SU-DHL-6 (cell line): ENCODE measurements around the gene ABCA5.

Experiments
- H2AFZ ChIP-seq: fragments of 200-600 bp; sonication (generic); 2 replicates; pipeline ENCODE4 v1.6.1; 2014; ENCODE audit warnings: low read depth, mild to moderate bottlenecking, moderate library complexity, mixed read lengths, antibody characterized with exemption, low read length; ENCODE audit not compliant: severe bottlenecking
- H3F3A ChIP-seq: fragments of 200-600 bp; shearing (Covaris generic); 2 replicates; pipeline ENCODE4 v1.6.0; 2016; ENCODE audit warnings: antibody characterized with exemption, mild to moderate bottlenecking; ENCODE audit not compliant: insufficient read depth
- H3K27ac ChIP-seq: fragments of 200-600 bp; sonication (generic); 2 replicates; pipeline ENCODE4 v1.5.1; 2016; ENCODE audit warnings: low read depth, mild to moderate bottlenecking, low read length, moderate library complexity, mixed read lengths
- H3K27me3 ChIP-seq: fragments of 200-600 bp; sonication (generic), shearing (Covaris generic); 2 replicates; pipeline ENCODE4 v1.6.0; 2014; ENCODE audit warnings: mild to moderate bottlenecking, low read length
- H3K36me3 ChIP-seq: fragments of 200-600 bp; sonication (generic); 2 replicates; pipeline ENCODE4 v1.6.1; 2014; ENCODE audit warnings: mild to moderate bottlenecking, low read length, mixed read lengths
- H3K4me2 ChIP-seq: fragments of 300-600, 200-600 bp; shearing (Covaris generic), sonication (generic); 2 replicates; pipeline ENCODE4 v1.6.0; 2014; ENCODE audit warnings: low read length, low read depth, mild to moderate bottlenecking; ENCODE audit not compliant: poor library complexity, severe bottlenecking
- H3K4me3 ChIP-seq: fragments of 200-600 bp; sonication (generic); 2 replicates; pipeline ENCODE4 v1.5.1; 2014; ENCODE audit warnings: antibody characterized with exemption, low read length, mild to moderate bottlenecking, mixed read lengths; ENCODE audit not compliant: insufficient read depth, poor library complexity, severe bottlenecking
- H3K79me2 ChIP-seq: fragments of 200-600 bp; sonication (generic); 2 replicates; pipeline ENCODE4 v1.6.1; 2014; ENCODE audit warnings: mild to moderate bottlenecking, low read length, moderate library complexity; ENCODE audit not compliant: insufficient read depth
- H3K9ac ChIP-seq: fragments of 200-600 bp; sonication (generic); 2 replicates; pipeline ENCODE4 v1.7.0; 2014; ENCODE audit warnings: mild to moderate bottlenecking, low read length
- H3K9me2 ChIP-seq: fragments of 200-600 bp; sonication (generic); replicated peaks from 2 replicates; pipeline ENCODE4 v1.6.1; 2014; ENCODE audit warnings: low read length; ENCODE audit not compliant: insufficient read depth
- H3K9me3 ChIP-seq: fragments of 200-600 bp; sonication (generic); 2 replicates; pipeline ENCODE4 v1.6.1; 2014; ENCODE audit warnings: low read length, mixed read lengths; ENCODE audit not compliant: insufficient read depth
- H4K20me1 ChIP-seq: fragments of 200-600 bp; sonication (generic); 2 replicates; pipeline ENCODE4 v1.6.1; 2014; ENCODE audit warnings: low read depth, mild to moderate bottlenecking, antibody characterized with exemption, low read length, moderate library complexity, mixed read lengths
- CTCF ChIP-seq: fragments of 200-600 bp; sonication (generic); IDR thresholded peaks from one replicate; pipeline ENCODE4 v1.5.1; 2017; ENCODE audit warnings: antibody characterized with exemption, mild to moderate bottlenecking, low read length, moderate library complexity; ENCODE audit not compliant: insufficient read depth, poor library complexity, severe bottlenecking
- EZH2phosphoT487 ChIP-seq: fragments of 200-600 bp; sonication (generic), shearing (Covaris generic); conservative IDR thresholded peaks from 2 replicates; pipeline ENCODE4 v1.6.1; 2018; ENCODE audit warnings: mild to moderate bottlenecking, antibody characterized with exemption, low read length, moderate library complexity, mixed read lengths

ABCA5 gene

DNA sequence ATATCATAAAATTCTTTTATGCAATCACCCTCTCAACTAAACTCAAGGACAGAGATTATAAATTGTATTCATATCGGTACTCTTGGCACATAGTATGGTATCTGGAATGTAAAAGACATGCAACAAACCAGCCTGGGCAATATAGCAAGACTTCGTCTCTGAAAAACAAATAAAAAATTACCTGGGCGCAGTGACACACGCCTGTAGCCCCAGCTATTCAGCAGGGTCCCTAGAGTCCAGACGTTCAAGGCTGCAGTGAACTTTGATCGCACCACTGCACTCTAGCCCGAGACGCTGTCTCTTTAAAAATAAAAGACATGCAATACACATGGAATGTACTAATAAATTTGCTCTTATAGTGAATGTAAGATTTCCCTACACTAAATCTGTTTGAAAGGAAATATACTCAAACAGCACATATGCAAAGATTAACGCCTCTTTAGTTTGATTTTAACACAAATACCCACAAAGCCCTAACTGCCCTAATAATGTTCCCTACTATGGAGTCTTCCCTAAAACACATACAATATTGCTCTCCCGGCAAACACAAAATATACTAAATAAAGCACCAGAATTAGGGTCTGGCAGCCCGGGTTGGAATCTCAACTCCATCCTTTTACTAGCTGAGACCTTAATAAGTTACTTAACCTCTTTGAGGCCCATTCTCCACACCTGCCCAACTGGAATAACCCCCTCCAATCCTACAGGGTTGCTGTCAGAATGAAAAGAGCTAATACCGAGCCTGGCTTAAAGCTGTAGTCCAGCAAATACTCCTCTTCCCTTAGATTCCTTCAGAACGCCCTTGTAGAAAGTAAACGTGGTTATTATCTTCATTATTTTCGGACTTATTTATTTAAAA lies 1.2 kb downstream of the ABCA5 start:
- H3K27me3 ChIP-seq: no peaks in the 10 kb centered on the region
- no peaks in the 10 kb centered on the region for H3K9me3 ChIP-seq
- H2AFZ ChIP-seq: peak overlapping the region; percentile 90
- no peak overlapping the region for H3K27ac ChIP-seq
- H3K9me2 ChIP-seq: no peaks in the 10 kb centered on the region
- H3K4me3 ChIP-seq: peak overlapping the region; percentile 77
- peak overlapping the region; percentile 68 for H3K4me2 ChIP-seq
- peak overlapping the region; percentile 71; the same call in 1 of the 2 replicates for H3K9ac ChIP-seq
- no peaks in the 10 kb centered on the region for H3K36me3 ChIP-seq
- no peaks in the 10 kb centered on the region for H3K79me2 ChIP-seq
- TF ChIP-seq EZH2phosphoT487: no peak
- no peak for TF ChIP-seq CTCF
- no peaks in the 10 kb centered on the region for H3F3A ChIP-seq
- no peaks in the 10 kb centered on the region for H4K20me1 ChIP-seq

DNA sequence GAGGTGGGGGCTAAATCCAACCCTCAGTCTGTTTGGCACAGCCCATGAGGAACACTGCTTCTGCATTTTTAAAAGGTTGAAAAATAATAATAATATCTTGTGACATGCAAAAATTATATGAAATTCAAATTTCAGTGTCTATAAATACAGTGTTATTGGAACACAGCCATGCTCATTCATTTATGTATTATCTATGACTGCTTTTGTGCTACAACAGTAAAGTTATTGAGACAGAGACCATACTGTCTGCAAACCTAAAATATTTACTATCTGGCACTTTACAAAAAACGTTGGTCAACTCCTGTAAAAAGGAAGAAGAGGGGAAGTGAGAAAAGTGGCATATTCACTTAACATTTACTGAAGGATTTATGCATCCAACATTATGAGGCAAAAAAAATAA lies 3.1 kb downstream of the ABCA5 start:
- H3K27ac ChIP-seq: no peak overlapping the region
- H3K9me2 ChIP-seq: no peaks in the 10 kb centered on the region
- no peaks in the 10 kb centered on the region for H3K9me3 ChIP-seq
- H3F3A ChIP-seq: no peaks in the 10 kb centered on the region
- no peak overlapping the region for H3K4me3 ChIP-seq
- no peaks in the 10 kb centered on the region for H3K79me2 ChIP-seq
- H3K4me2 ChIP-seq: no peak overlapping the region
- no peaks in the 10 kb centered on the region for H3K36me3 ChIP-seq
- H3K9ac ChIP-seq: no peak overlapping the region
- H2AFZ ChIP-seq: no peak overlapping the region
- no peak for TF ChIP-seq CTCF
- no peak for TF ChIP-seq EZH2phosphoT487
- no peaks in the 10 kb centered on the region for H3K27me3 ChIP-seq
- H4K20me1 ChIP-seq: no peaks in the 10 kb centered on the region

- H3K9ac ChIP-seq: no peak overlapping the region
- H2AFZ ChIP-seq: no peak overlapping the region
- no peaks in the 10 kb centered on the region for H3F3A ChIP-seq
- H3K27me3 ChIP-seq: no peaks in the 10 kb centered on the region
- no peaks in the 10 kb centered on the region for H3K9me2 ChIP-seq
- no peak overlapping the region for H3K4me2 ChIP-seq
- no peaks in the 10 kb centered on the region for H3K9me3 ChIP-seq
- no peaks in the 10 kb centered on the region for H3K79me2 ChIP-seq
- TF ChIP-seq CTCF (no peak), EZH2phosphoT487 (no peak)
- H3K4me3 ChIP-seq: no peak overlapping the region
- H3K27ac ChIP-seq: no peak overlapping the region
- no peaks in the 10 kb centered on the region for H3K36me3 ChIP-seq
- no peaks in the 10 kb centered on the region for H4K20me1 ChIP-seq
Observed at GRCh38 chr17:69320908-69321238, 6.1 kb downstream of the ABCA5 start.
